Heart left ventricle (tissue), 13 donors: Measurements from ENCODE around the gene PHC3.

Experiments used
- POLR2A ChIP-seq, 2 donors: fragments of 450-650 bp; IDR thresholded peaks; one replicate each; pipeline ENCODE4 v1.6.1; 2017; ENCODE audit warnings: antibody characterized with exemption in 2 of 2, mild to moderate bottlenecking in 2 of 2, moderate library complexity in 2 of 2
- TF ChIP-seq, protein P1 (sequence below), 12 donors: fragments of 200-600 bp; sonication (generic) in 4 of 12; IDR thresholded peaks; one replicate each; pipeline versions ENCODE4 v1.5.0 to v1.8.0; 2018 to 2022; ENCODE audit warnings: antibody characterized with exemption in 12 of 12, mild to moderate bottlenecking in 5 of 12
- donor health status: ischemic (EF 13 %, LVEDD 7.1; RV severe dilation, severe dysfunction).
- donor health status: DM: no; HTN: yes; CAD: no.
- donor health status: DM: no; HTN: no; CAD: no.
- donor health status: ischemic (EF 25% LVEDD 6.9; RV normal size, moderate dysfunction).
- donor health status: ischemic (EF 25% LVEDD 5.7; RV mildly dilated, moderate dysfunction).
- donor health status: ischemic (EF 35%, LVEDD 5.7; RV mildly dilated, moderate dysfunction).
- donor health status: nonischemic (EF 11% LVEDD 7.7; RV severe dilation, severe dysfunction).
- donor health status: DM: yes; HTN: yes; CAD: no.
- donor health status: PGD.
- donor health status: ischemic (EF 29% LVEDD 5.4; RV normal size, mild dysfunction).
- donor health status: nonischemic (EF 23%, LVEDD 6.1; RV moderate dilation, normal function).

GRCh38 chr3:170204023-170204472, 22.5 kb upstream of the PHC3 start:
- TF ChIP-seq, protein P1, sequence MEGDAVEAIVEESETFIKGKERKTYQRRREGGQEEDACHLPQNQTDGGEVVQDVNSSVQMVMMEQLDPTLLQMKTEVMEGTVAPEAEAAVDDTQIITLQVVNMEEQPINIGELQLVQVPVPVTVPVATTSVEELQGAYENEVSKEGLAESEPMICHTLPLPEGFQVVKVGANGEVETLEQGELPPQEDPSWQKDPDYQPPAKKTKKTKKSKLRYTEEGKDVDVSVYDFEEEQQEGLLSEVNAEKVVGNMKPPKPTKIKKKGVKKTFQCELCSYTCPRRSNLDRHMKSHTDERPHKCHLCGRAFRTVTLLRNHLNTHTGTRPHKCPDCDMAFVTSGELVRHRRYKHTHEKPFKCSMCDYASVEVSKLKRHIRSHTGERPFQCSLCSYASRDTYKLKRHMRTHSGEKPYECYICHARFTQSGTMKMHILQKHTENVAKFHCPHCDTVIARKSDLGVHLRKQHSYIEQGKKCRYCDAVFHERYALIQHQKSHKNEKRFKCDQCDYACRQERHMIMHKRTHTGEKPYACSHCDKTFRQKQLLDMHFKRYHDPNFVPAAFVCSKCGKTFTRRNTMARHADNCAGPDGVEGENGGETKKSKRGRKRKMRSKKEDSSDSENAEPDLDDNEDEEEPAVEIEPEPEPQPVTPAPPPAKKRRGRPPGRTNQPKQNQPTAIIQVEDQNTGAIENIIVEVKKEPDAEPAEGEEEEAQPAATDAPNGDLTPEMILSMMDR (IDR thresholded peaks at IDR 0.05) = no peak
- TF ChIP-seq POLR2A (IDR thresholded peaks at IDR 0.05) = no peak
